HG03565 (cell line): ENCODE measurements around the gene FBXO24.
A peak's percentile ranks its signal among the peaks of the same experiment; 100 is the strongest.

ENCODE experiments used
- ATAC-seq: cut with Tn5 transposase; IDR thresholded peaks from one replicate; pipeline ENCODE4 v1.9.1; 2021; ENCODE audit warnings: mild to moderate bottlenecking, moderate library complexity; ENCODE audit not compliant: unreplicated experiment

Gene FBXO24

GRCh38 chr7:100589341-100589947, 3.3 kb downstream of the FBXO24 start:
- no peak for ATAC-seq

- no peak for ATAC-seq
Observed at GRCh38 chr7:100590077-100590737, 4.1 kb downstream of the FBXO24 start.

GRCh38 chr7:100591596-100591995, 5.5 kb downstream of the FBXO24 start:
- ATAC-seq, result no peak

GRCh38 chr7:100595188-100595587, 9.1 kb downstream of the FBXO24 start:
- ATAC-seq, result no peak

- no peak for ATAC-seq
Observed at GRCh38 chr7:100598425-100598824, 12.3 kb downstream of the FBXO24 start.

GRCh38 chr7:100599911-100600729, 14.0 kb downstream of the FBXO24 start:
- no peak for ATAC-seq

- ATAC-seq, result no peak
Observed at GRCh38 chr7:100600730-100601038, 14.6 kb downstream of the FBXO24 start.

- ATAC-seq, result no peak
Observed at GRCh38 chr7:100602889-100603725, 17.0 kb downstream of the FBXO24 start.

GRCh38 chr7:100603726-100604027, 17.5 kb downstream of the FBXO24 start:
- no peak for ATAC-seq

GRCh38 chr7:100604028-100604975, 18.2 kb downstream of the FBXO24 start:
- no peak for ATAC-seq

- ATAC-seq, result no peak
Observed at GRCh38 chr7:100604976-100605911, 19.1 kb downstream of the FBXO24 start.

- ATAC-seq, result no peak
Observed at GRCh38 chr7:100606313-100606712, 20.2 kb downstream of the FBXO24 start.

- ATAC-seq, result no peak
Observed at GRCh38 chr7:100607111-100607510, 21.0 kb downstream of the FBXO24 start.

- ATAC-seq, result no peak
Observed at GRCh38 chr7:100609958-100610357, 23.8 kb downstream of the FBXO24 start.

- ATAC-seq, result peak; percentile 85
Observed at GRCh38 chr7:100611983-100612729, 26.0 kb downstream of the FBXO24 start, which contains the start of gene MOSPD3. MOSPD3 (plus strand) TSS chr7:100612540; CDS start chr7:100612792, 252 bp downstream.

GRCh38 chr7:100612730-100613390, 26.7 kb downstream of the FBXO24 start:
- no peak for ATAC-seq

GRCh38 chr7:100613412-100614175, 27.5 kb downstream of the FBXO24 start:
- ATAC-seq, result no peak
